ENCODE results near the gene CIDEA.

- TF ChIP-seq CTCF (IDR thresholded peaks at IDR 0.05), result peak in 3 of 4 experiments; percentile 82 to 86 (median 84)
- no peak for TF ChIP-seq EP300 (IDR thresholded peaks at IDR 0.05)
- peak; percentile 21 for TF ChIP-seq POLR2AphosphoS5 (IDR thresholded peaks at IDR 0.05)
- TF ChIP-seq POLR2A (IDR thresholded peaks at IDR 0.05), result no peak
Measured at GRCh38 chr18:12271376-12272235, 17.4 kb downstream of the CIDEA start.

All from gastroesophageal sphincter (tissue), 3 donors.